GM23338 (cell line): Measurements from ENCODE around the gene GSG1L. TPM values are rescaled to one million over a fixed set of nuclear protein-coding genes. Genes with fewer than 3 reads are reported as not detected.

ENCODE experiments used
- ATAC-seq: fragments of 200-7000 bp; cut with Tn5 transposase; 3 replicates; pipeline ENCODE4 v1.9.1; 2020
- DNase-seq: peaks from one replicate; pipeline ENCODE4 v3.0.0-alpha.2; 2015; ENCODE audit warnings: low spot score
- H2AFZ ChIP-seq: fragments of 200-600 bp; sonication (generic); 2 replicates; pipeline ENCODE4 v1.8.0; 2016; ENCODE audit warnings: antibody characterized with exemption, mild to moderate bottlenecking, moderate library complexity
- H3F3A ChIP-seq: fragments of 200-600 bp; sonication (generic); replicated peaks from 2 replicates; pipeline ENCODE4 v1.8.0; 2017; ENCODE audit warnings: antibody characterized with exemption, mixed run types, low read depth
- H3K27ac ChIP-seq: fragments of 200-600 bp; sonication (generic); 2 replicates; pipeline ENCODE4 v1.6.1; 2016; ENCODE audit warnings: low read depth
- H3K27me3 ChIP-seq: fragments of 200-600 bp; sonication (generic); 2 replicates; pipeline ENCODE4 v1.8.0; 2016; ENCODE audit warnings: mild to moderate bottlenecking, mixed run types, moderate library complexity; ENCODE audit not compliant: insufficient read depth
- H3K36me3 ChIP-seq: fragments of 200-600 bp; sonication (generic); 2 replicates; pipeline ENCODE4 v1.8.0; 2016; ENCODE audit warnings: mild to moderate bottlenecking; ENCODE audit not compliant: insufficient read depth
- H3K4me1 ChIP-seq: fragments of 200-600 bp; sonication (generic); 2 replicates; pipeline ENCODE4 v1.8.0; 2016; ENCODE audit warnings: mild to moderate bottlenecking, moderate library complexity; ENCODE audit not compliant: insufficient read depth
- H3K4me2 ChIP-seq: fragments of 200-600 bp; sonication (generic); 2 replicates; pipeline ENCODE4 v1.7.1; 2017; ENCODE audit warnings: mixed run types
- H3K4me3 ChIP-seq: fragments of 200-600 bp; sonication (generic); 2 replicates; pipeline ENCODE4 v1.6.1; 2016; ENCODE audit warnings: mixed run types
- H3K79me2 ChIP-seq: fragments of 200-600 bp; sonication (generic); replicated peaks from 2 replicates; pipeline ENCODE4 v1.8.0; 2017; ENCODE audit warnings: mild to moderate bottlenecking; ENCODE audit not compliant: insufficient read depth
- H3K9me2 ChIP-seq: fragments of 200-600 bp; sonication (generic); 2 replicates; pipeline ENCODE4 v1.8.0; 2017; ENCODE audit not compliant: insufficient read depth
- H4K20me1 ChIP-seq: fragments of 200-600 bp; sonication (generic); replicated peaks from 2 replicates; pipeline ENCODE4 v1.8.0; 2017; ENCODE audit warnings: mild to moderate bottlenecking; ENCODE audit not compliant: insufficient read depth
- H3K27ac Mint-ChIP-seq: 2 replicates; pipeline ENCODE4 v1.8.0; 2020; ENCODE audit warnings: inconsistent platforms, mild to moderate bottlenecking, moderate library complexity, mixed read lengths
- H3K27me3 Mint-ChIP-seq: 3 replicates; pipeline ENCODE4 v1.8.0; 2022; ENCODE audit warnings: low read depth, mild to moderate bottlenecking, moderate library complexity, mixed read lengths, inconsistent platforms; ENCODE audit not compliant: insufficient read depth, poor library complexity
- H3K36me3 Mint-ChIP-seq: 3 replicates; pipeline ENCODE4 v1.8.0; 2021; ENCODE audit warnings: low read depth, mild to moderate bottlenecking, inconsistent platforms, moderate library complexity, mixed read lengths
- H3K4me1 Mint-ChIP-seq: 3 replicates; pipeline ENCODE4 v1.8.0; 2020; ENCODE audit warnings: mild to moderate bottlenecking, inconsistent platforms, mixed read lengths
- H3K4me3 Mint-ChIP-seq: 3 replicates; pipeline ENCODE4 v1.8.0; 2021; ENCODE audit warnings: moderate library complexity, mild to moderate bottlenecking, inconsistent platforms, mixed read lengths
- H3K9me3 Mint-ChIP-seq: 3 replicates; pipeline ENCODE4 v1.8.0; 2020; ENCODE audit warnings: moderate library complexity, mild to moderate bottlenecking, inconsistent platforms, mixed read lengths
- CREB1 ChIP-seq: fragments of 250-450 bp; sonication (Bioruptor Pico); IDR thresholded peaks from 2 replicates; pipeline ENCODE4 v1.5.0; 2020; ENCODE audit warnings: low read depth, mild to moderate bottlenecking, moderate library complexity
- ETS1 ChIP-seq: IDR thresholded peaks from 2 replicates; pipeline ENCODE4 v1.6.1; 2016; ENCODE audit warnings: antibody characterized with exemption
- EZH2 ChIP-seq: fragments of 200-600 bp; sonication (generic); IDR thresholded peaks from one replicate; pipeline ENCODE4 v1.8.0; 2017; ENCODE audit warnings: antibody characterized with exemption, mild to moderate bottlenecking, low read depth; ENCODE audit not compliant: unreplicated experiment
- EZH2phosphoT487 ChIP-seq: fragments of 200-600 bp; sonication (generic); IDR thresholded peaks from one replicate; pipeline ENCODE4 v1.8.1; 2018; ENCODE audit warnings: antibody characterized with exemption; ENCODE audit not compliant: unreplicated experiment
- JUNB ChIP-seq: IDR thresholded peaks from one replicate; pipeline ENCODE4 v1.6.1; 2016; ENCODE audit warnings: antibody characterized with exemption; ENCODE audit not compliant: unreplicated experiment
- NANOG ChIP-seq: IDR thresholded peaks from 2 replicates; pipeline ENCODE4 v1.6.1; 2016; ENCODE audit warnings: antibody characterized with exemption, borderline replicate concordance
- POLR2AphosphoS5 ChIP-seq: IDR thresholded peaks from 2 replicates; pipeline ENCODE4 v1.6.1; 2016; ENCODE audit warnings: antibody characterized with exemption, low read depth
- STAT1 ChIP-seq: IDR thresholded peaks from one replicate; pipeline ENCODE4 v1.6.1; 2016; ENCODE audit warnings: antibody characterized with exemption; ENCODE audit not compliant: unreplicated experiment
- ZNF114 ChIP-seq: fragments of 250-450 bp; sonication (Bioruptor Pico); IDR thresholded peaks from 2 replicates; pipeline ENCODE4 v1.5.0; 2020; ENCODE audit warnings: mild to moderate bottlenecking, moderate library complexity
- ZNF331 ChIP-seq: fragments of 250-450 bp; sonication (Bioruptor Pico); IDR thresholded peaks from 2 replicates; pipeline ENCODE4 v1.5.0; 2020; ENCODE audit warnings: low read depth, mild to moderate bottlenecking, moderate library complexity
- ZNF462 ChIP-seq: fragments of 250-450 bp; sonication (Bioruptor Pico); IDR thresholded peaks from 2 replicates; pipeline ENCODE4 v1.5.0; 2020; ENCODE audit warnings: mild to moderate bottlenecking, moderate library complexity
- polyA plus RNA-seq: library from polyadenylated mRNA; unstranded; fragments of >200 nt; fragmentation: Nextera tagmentation; extraction: Ambion mirVana; gene quantifications from 2 replicates; pipeline ENCODE4 v1.2.1, GENCODE V29; 2016
- total RNA-seq: library from RNA; depleted of rRNA; stranded (reverse); fragments of >200 nt; shearing (Covaris generic); gene quantifications from 2 replicates; pipeline ENCODE4 v1.2.3, GENCODE V29; 2014
- TF ChIP-seq, protein P1 (sequence below), 2 experiments: fragments of 200-600 bp in 1 of 2; sonication (generic) in 1 of 2; conservative IDR thresholded peaks; 2 replicates each; pipeline versions ENCODE4 v1.5.1 to v1.6.1; 2016 to 2017; ENCODE audit warnings: antibody characterized with exemption in 2 of 2, low read depth in 2 of 2, mild to moderate bottlenecking in 2 of 2, moderate library complexity in 1 of 2
- TF ChIP-seq, protein P2 (sequence below): IDR thresholded peaks from one replicate; pipeline ENCODE4 v1.6.1; 2018; ENCODE audit warnings: antibody characterized with exemption; ENCODE audit not compliant: unreplicated experiment

GSG1L gene
- total and polyA plus RNA-seq, 2 experiments from 2014 or later: 0.36 to 0.63 TPM

DNA sequence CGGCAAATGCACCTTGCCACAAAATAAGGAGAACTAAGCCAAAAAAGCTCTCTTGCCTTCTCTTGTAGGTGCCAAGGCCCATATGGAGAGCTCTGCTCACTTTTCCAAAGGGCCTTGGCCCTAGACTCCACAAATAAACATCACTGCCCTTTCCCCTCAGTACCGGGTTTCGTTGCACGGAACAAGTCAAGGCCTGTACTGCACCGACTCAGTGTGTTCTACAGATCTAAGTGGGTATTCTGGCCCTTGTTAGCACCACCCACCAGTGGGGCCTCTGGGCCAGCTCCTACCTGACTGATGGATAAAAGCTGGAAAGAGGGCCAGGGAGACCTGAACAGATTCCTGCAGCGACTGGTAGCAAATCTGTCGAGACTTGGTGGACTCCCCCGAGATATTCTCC, 43.7 kb upstream of the GSG1L start:
- H3K4me3 ChIP-seq: no peak overlapping the region
- no peaks in the 10 kb centered on the region for H3K27me3 ChIP-seq
- Mint-ChIP-seq H3K36me3 (peaks cover 81% of the 10 kb centered on the region), H3K4me3 (no peak overlapping the region), H3K4me1 (no peaks in the 10 kb centered on the region), H3K9me3 (no peaks in the 10 kb centered on the region), H3K27ac (no peak overlapping the region; the same call in 1 of the 2 replicates), H3K27me3 (peaks cover 3% of the 10 kb centered on the region)
- DNase-seq (no peak), ATAC-seq (no peak)
- no peak overlapping the region for H3K27ac ChIP-seq
- TF ChIP-seq ZNF462 (CRISPR knock-in tag) (no peak), ETS1 (no peak), STAT1 (no peak), ZNF331 (CRISPR knock-in tag) (no peak), NANOG (no peak), ZNF114 (CRISPR knock-in tag) (no peak), CREB1 (no peak), JUNB (no peak), POLR2AphosphoS5 (no peak), EZH2 (no peak), EZH2phosphoT487 (no peak)
- TF ChIP-seq, protein P1, sequence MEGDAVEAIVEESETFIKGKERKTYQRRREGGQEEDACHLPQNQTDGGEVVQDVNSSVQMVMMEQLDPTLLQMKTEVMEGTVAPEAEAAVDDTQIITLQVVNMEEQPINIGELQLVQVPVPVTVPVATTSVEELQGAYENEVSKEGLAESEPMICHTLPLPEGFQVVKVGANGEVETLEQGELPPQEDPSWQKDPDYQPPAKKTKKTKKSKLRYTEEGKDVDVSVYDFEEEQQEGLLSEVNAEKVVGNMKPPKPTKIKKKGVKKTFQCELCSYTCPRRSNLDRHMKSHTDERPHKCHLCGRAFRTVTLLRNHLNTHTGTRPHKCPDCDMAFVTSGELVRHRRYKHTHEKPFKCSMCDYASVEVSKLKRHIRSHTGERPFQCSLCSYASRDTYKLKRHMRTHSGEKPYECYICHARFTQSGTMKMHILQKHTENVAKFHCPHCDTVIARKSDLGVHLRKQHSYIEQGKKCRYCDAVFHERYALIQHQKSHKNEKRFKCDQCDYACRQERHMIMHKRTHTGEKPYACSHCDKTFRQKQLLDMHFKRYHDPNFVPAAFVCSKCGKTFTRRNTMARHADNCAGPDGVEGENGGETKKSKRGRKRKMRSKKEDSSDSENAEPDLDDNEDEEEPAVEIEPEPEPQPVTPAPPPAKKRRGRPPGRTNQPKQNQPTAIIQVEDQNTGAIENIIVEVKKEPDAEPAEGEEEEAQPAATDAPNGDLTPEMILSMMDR (conservative IDR thresholded peaks at IDR 0.05; ENCODE audit: low read depth in 2 of 2): no peak
- TF ChIP-seq, protein P2, sequence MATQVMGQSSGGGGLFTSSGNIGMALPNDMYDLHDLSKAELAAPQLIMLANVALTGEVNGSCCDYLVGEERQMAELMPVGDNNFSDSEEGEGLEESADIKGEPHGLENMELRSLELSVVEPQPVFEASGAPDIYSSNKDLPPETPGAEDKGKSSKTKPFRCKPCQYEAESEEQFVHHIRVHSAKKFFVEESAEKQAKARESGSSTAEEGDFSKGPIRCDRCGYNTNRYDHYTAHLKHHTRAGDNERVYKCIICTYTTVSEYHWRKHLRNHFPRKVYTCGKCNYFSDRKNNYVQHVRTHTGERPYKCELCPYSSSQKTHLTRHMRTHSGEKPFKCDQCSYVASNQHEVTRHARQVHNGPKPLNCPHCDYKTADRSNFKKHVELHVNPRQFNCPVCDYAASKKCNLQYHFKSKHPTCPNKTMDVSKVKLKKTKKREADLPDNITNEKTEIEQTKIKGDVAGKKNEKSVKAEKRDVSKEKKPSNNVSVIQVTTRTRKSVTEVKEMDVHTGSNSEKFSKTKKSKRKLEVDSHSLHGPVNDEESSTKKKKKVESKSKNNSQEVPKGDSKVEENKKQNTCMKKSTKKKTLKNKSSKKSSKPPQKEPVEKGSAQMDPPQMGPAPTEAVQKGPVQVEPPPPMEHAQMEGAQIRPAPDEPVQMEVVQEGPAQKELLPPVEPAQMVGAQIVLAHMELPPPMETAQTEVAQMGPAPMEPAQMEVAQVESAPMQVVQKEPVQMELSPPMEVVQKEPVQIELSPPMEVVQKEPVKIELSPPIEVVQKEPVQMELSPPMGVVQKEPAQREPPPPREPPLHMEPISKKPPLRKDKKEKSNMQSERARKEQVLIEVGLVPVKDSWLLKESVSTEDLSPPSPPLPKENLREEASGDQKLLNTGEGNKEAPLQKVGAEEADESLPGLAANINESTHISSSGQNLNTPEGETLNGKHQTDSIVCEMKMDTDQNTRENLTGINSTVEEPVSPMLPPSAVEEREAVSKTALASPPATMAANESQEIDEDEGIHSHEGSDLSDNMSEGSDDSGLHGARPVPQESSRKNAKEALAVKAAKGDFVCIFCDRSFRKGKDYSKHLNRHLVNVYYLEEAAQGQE: no peak
- peaks cover 36% of the 10 kb centered on the region for H3K36me3 ChIP-seq
- H3K4me1 ChIP-seq: no peaks in the 10 kb centered on the region
- H4K20me1 ChIP-seq: peaks cover 12% of the 10 kb centered on the region
- no peaks in the 10 kb centered on the region for H3F3A ChIP-seq
- no peak overlapping the region for H2AFZ ChIP-seq
- H3K9me2 ChIP-seq: no peaks in the 10 kb centered on the region
- no peak overlapping the region for H3K4me2 ChIP-seq
- peaks cover 9% of the 10 kb centered on the region for H3K79me2 ChIP-seq
